Adrenal gland (tissue), 12 donors: ENCODE data around the gene LGALS3BP. TPM values are rescaled to one million over a fixed set of nuclear protein-coding genes. Genes with fewer than 3 reads are reported as not detected.
A peak's percentile ranks its signal among the peaks of the same experiment; 100 is the strongest.

Source experiments
- DNase-seq, 7 donors: peaks; one replicate each; pipeline ENCODE4 v3.0.0-alpha.2; 2019 to 2020
- H3K27ac ChIP-seq, 5 donors: fragments of 200-600 bp; sonication (generic) in 4 of 5; 1 replicate in 3 of 5; 2 replicates in 2 of 5; pipeline versions ENCODE4 v1.5.1 to v1.8.0; 2016 to 2020; ENCODE audit warnings: mild to moderate bottlenecking in 1 of 5
- H3K27me3 ChIP-seq: fragments of 200-600 bp; 2 replicates; pipeline ENCODE4 v1.8.0; 2021
- H3K36me3 ChIP-seq, 2 donors: fragments of 200-600 bp; replicated peaks in 1 of 2; 1 replicate in 1 of 2; 2 replicates in 1 of 2; pipeline versions ENCODE4 v1.5.1 to v1.8.0; 2018 to 2022
- H3K4me1 ChIP-seq, 2 donors: fragments of 200-600 bp; replicated peaks in 1 of 2; 1 replicate in 1 of 2; 2 replicates in 1 of 2; pipeline versions ENCODE4 v1.5.1 to v1.8.0; 2018 to 2021
- H3K4me3 ChIP-seq, 4 donors: fragments of 200-600 bp; sonication (generic) in 3 of 4; one replicate each; pipeline ENCODE4 v1.5.1; 2016 to 2018
- H3K9me3 ChIP-seq, 3 donors: fragments of 200-600 bp; sonication (generic) in 1 of 3; replicated peaks in 1 of 3; 1 replicate in 2 of 3; 2 replicates in 1 of 3; pipeline versions ENCODE4 v1.5.1 to v1.8.0; 2016 to 2021
- CTCF ChIP-seq, 6 experiments: fragments of 450-650 bp in 4 of 6; fragments of 200-600 bp in 2 of 6; sonication (generic) in 1 of 6; IDR thresholded peaks; 1 replicate in 5 of 6; 2 replicates in 1 of 6; pipeline versions ENCODE4 v1.5.1 to v1.8.0; 2016 to 2021; ENCODE audit warnings: antibody characterized with exemption in 6 of 6, mild to moderate bottlenecking in 2 of 6, moderate library complexity in 1 of 6
- POLR2A ChIP-seq, 2 donors: fragments of 450-650 bp; IDR thresholded peaks; one replicate each; pipeline ENCODE4 v1.6.1; 2017; ENCODE audit warnings: antibody characterized with exemption in 2 of 2, mild to moderate bottlenecking in 2 of 2, moderate library complexity in 1 of 2
- WGBS, 4 donors: extraction: QIAGEN DNeasy Blood & Tissue Kit in 2 of 4; methylation state at CpG; one replicate each; pipeline versions ENCODE4 v1.1.5 to v1.1.7; 2013 to 2017; 5-methylcytosine and 5-hydroxymethylcytosine counted together
- intact Hi-C, 2 donors: fragments of 100-400 bp; cut with DNase I; formaldehyde crosslinking; loops; one replicate each; pipeline versions ENCODE4 v1.14.1 to v1.15.0; 2022 to 2023
- polyA plus RNA-seq, 3 donors: library from polyadenylated mRNA; stranded (reverse); fragments of 200-250 nt in 2 of 3; fragments of 350-450 nt in 1 of 3; fragmentation: Illumina TruSeq in 1 of 3; extraction: RNeasy Lipid Tissue Mini Kit (QIAGEN cat#74804) in 1 of 3; gene quantifications; one replicate each; pipeline ENCODE4 v1.2.3, GENCODE V29; 2013 to 2014
- total RNA-seq, 9 donors: library from RNA; depleted of rRNA in 4 of 9; stranded (reverse); fragments of >200 nt in 4 of 9; fragments of 120-200 nt in 1 of 9; fragmentation: NEBNext Ultra II Directional in 1 of 9; extraction: Animal tissue kit (Norgen Biotek cat#: 25700) in 1 of 9; gene quantifications; one replicate each; pipeline versions ENCODE4 v1.1.0 to v1.2.4, GENCODE V29; 2013 to 2023
- donor health status: healthy with polysubstance abuse.
- donor health status: Bipolar disorder and iron deficiency.
- donor health status: DM: yes; HTN: yes; CAD: no.
- donor health status: DM: no; HTN: no; CAD: no.
- donor health status: DM: no; HTN: no; CAD: no.
- donor health status: DM: yes; HTN: yes; CAD: no.

Gene LGALS3BP
- total and polyA plus RNA-seq, 12 donors, result 144 to 1,588 (median 726) TPM

GRCh38 chr17:78960928-78961327 is 18.8 kb downstream of the LGALS3BP start:
- H3K4me1 ChIP-seq, result no peaks in the 10 kb centered on the region
- WGBS, 4 donors, result 61 to 79% (median 76%) methylated on average over 5 of the region's 5 CpGs
- TF ChIP-seq CTCF (IDR thresholded peaks at IDR 0.05), result no peak
- TF ChIP-seq POLR2A (IDR thresholded peaks at IDR 0.05), result no peak
- H3K36me3 ChIP-seq, result no peaks in the 10 kb centered on the region
- intact Hi-C loops, result loop anchor here in 1 of 2 donors (10.0 kb wide), 1 partner anchor 466 kb away; no protein-coding TSS in a partner anchor
- H3K4me3 ChIP-seq, result no peak overlapping the region
- H3K9me3 ChIP-seq, result no peaks in the 10 kb centered on the region
- H3K27me3 ChIP-seq, result no peaks in the 10 kb centered on the region
- H3K27ac ChIP-seq, result peak overlapping the region in 1 of 5 donors; percentile 0
- DNase-seq, result no peak

DNA sequence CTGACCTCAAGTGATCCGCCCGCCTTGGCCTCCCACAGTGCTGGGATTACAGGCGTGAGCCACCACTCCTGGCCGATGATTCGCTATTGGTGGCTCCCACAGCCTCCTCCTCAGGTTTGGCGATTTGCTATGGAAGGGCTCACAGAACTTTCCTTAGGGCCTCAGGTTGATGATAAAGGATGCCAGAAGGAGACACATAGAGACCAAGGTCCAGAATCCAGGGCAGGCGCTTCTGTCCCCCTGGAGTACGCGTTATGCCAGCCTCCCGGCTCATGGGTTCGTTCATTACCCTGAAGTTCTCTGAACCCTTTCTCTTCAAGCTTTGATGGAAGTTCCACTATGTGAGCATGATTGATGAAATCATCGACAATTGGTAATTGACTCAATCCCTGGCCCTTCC is 19.9 kb downstream of the LGALS3BP start:
- no peaks in the 10 kb centered on the region for H3K9me3 ChIP-seq
- intact Hi-C loops, result loop anchor here in 1 of 2 donors (10.0 kb wide), 1 partner anchor 465 kb away; no protein-coding TSS in a partner anchor
- H3K36me3 ChIP-seq, result no peaks in the 10 kb centered on the region
- 93 to 99% (median 95%) methylated on average over 12 of the region's 12 CpGs for WGBS, 4 donors
- no peaks in the 10 kb centered on the region for H3K27me3 ChIP-seq
- no peaks in the 10 kb centered on the region for H3K4me1 ChIP-seq
- no peak overlapping the region for H3K27ac ChIP-seq
- no peak overlapping the region for H3K4me3 ChIP-seq
- no peak for TF ChIP-seq POLR2A (IDR thresholded peaks at IDR 0.05)
- no peak for TF ChIP-seq CTCF (IDR thresholded peaks at IDR 0.05)
- DNase-seq, result no peak

- peak overlapping the region in 1 of 5 donors; percentile 64 for H3K27ac ChIP-seq
- DNase-seq, result peak in 5 of 7 donors; percentile 31 to 81 (median 75)
- intact Hi-C loops, result no loop called here
- TF ChIP-seq CTCF (IDR thresholded peaks at IDR 0.05) (no peak), POLR2A (IDR thresholded peaks at IDR 0.05) (peak in 1 of 2 donors; percentile 9)
- WGBS, 4 donors, result 62 to 76% (median 69%) methylated on average over 4 to 7 of the region's 7 CpGs
- H3K4me3 ChIP-seq, result no peak overlapping the region
- H3K4me1 ChIP-seq, result no peaks in the 10 kb centered on the region
- H3K36me3 ChIP-seq, result no peaks in the 10 kb centered on the region
- no peaks in the 10 kb centered on the region for H3K9me3 ChIP-seq
- no peaks in the 10 kb centered on the region for H3K27me3 ChIP-seq
Measured at GRCh38 chr17:78958641-78959127, 21.0 kb downstream of the LGALS3BP start.

DNA sequence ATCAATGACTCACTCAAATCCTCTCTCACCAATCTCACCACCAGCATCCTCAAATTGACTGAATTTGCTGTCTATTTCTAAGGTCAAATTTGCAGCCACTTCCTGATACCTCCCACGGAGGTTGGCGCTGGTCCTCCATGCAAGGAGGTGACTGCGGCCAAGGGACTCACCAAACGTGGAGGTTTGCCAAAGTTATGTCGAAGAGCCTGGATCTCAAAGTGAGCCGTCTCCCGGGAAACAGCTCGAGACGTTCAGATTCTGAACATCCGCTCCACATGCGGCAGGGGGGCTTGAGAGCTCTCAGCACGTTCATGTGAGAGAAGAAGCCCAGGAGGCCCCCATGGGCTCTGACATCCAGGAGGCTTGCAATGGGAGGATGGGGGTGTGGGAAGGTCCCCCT is 22.6 kb downstream of the LGALS3BP start:
- TF ChIP-seq CTCF (IDR thresholded peaks at IDR 0.05) (no peak), POLR2A (IDR thresholded peaks at IDR 0.05) (no peak)

More for the DNA sequence above, 22.6 kb downstream of the LGALS3BP start:
- DNase-seq, result no peak
- 58 to 76% (median 67%) methylated on average over 12 of the region's 12 CpGs for WGBS, 4 donors
- intact Hi-C loops, result no loop called here
- H3K27ac ChIP-seq, result no peak overlapping the region
- no peaks in the 10 kb centered on the region for H3K4me1 ChIP-seq
- no peak overlapping the region for H3K4me3 ChIP-seq
- H3K9me3 ChIP-seq, result no peaks in the 10 kb centered on the region
- no peaks in the 10 kb centered on the region for H3K36me3 ChIP-seq
- H3K27me3 ChIP-seq, result no peaks in the 10 kb centered on the region
